Stomach smooth muscle (tissue), 2 donors: ENCODE results near the gene ZFAND5.

Experiments used
- H3K27ac ChIP-seq: one replicate; pipeline ENCODE4 v1.7.0; 2013; ENCODE audit warnings: mild to moderate bottlenecking, low read length, inconsistent platforms
- H3K27me3 ChIP-seq, 2 donors: one replicate each; pipeline ENCODE4 v1.7.0; 2013; ENCODE audit warnings: low read length in 2 of 2; ENCODE audit not compliant: insufficient read depth in 2 of 2, control insufficient read depth in 1 of 2
- H3K36me3 ChIP-seq, 2 donors: one replicate each; pipeline ENCODE4 v1.7.0; 2013; ENCODE audit warnings: low read length in 2 of 2; ENCODE audit not compliant: control insufficient read depth in 2 of 2, insufficient read depth in 2 of 2
- H3K4me1 ChIP-seq: one replicate; pipeline ENCODE4 v1.7.0; 2013; ENCODE audit warnings: low read length; ENCODE audit not compliant: control insufficient read depth, insufficient read depth
- H3K4me3 ChIP-seq, 2 donors: one replicate each; pipeline ENCODE4 v1.7.0; 2013; ENCODE audit warnings: low read length in 2 of 2
- H3K9ac ChIP-seq, 2 donors: one replicate each; pipeline ENCODE4 v1.7.0; 2013; ENCODE audit warnings: low read length in 2 of 2, mild to moderate bottlenecking in 1 of 2
- H3K9me3 ChIP-seq, 2 donors: one replicate each; pipeline ENCODE4 v1.7.0; 2013; ENCODE audit warnings: low read length in 2 of 2; ENCODE audit not compliant: control insufficient read depth in 2 of 2
- donor health status: healthy.
- donor health status: Pancreatic carcinoma.

The ZFAND5 gene

GRCh38 chr9:72349911-72350310 is 15.1 kb downstream of the ZFAND5 start:
- Histone ChIP-seq H3K4me1 (no peaks in the 10 kb centered on the region), H3K9ac (no peak overlapping the region), H3K9me3 (no peaks in the 10 kb centered on the region), H3K27ac (no peak overlapping the region), H3K27me3 (no peaks in the 10 kb centered on the region), H3K36me3 (peaks cover 2 to 9% of the 10 kb centered on the region in 2 donors), H3K4me3 (no peak overlapping the region)

- Histone ChIP-seq H3K4me3 (no peak overlapping the region), H3K9ac (no peak overlapping the region), H3K27ac (no peak overlapping the region), H3K9me3 (no peaks in the 10 kb centered on the region), H3K36me3 (peaks cover under 1 to 6% of the 10 kb centered on the region in 2 donors), H3K4me1 (no peaks in the 10 kb centered on the region), H3K27me3 (no peaks in the 10 kb centered on the region)
Observed at GRCh38 chr9:72349240-72349639, 15.8 kb downstream of the ZFAND5 start.

- Histone ChIP-seq H3K4me1 (no peaks in the 10 kb centered on the region), H3K4me3 (no peak overlapping the region), H3K27me3 (no peaks in the 10 kb centered on the region), H3K9me3 (no peaks in the 10 kb centered on the region), H3K27ac (no peak overlapping the region), H3K36me3 (no peaks in the 10 kb centered on the region), H3K9ac (no peak overlapping the region)
Observed at GRCh38 chr9:72346333-72346732, 18.7 kb downstream of the ZFAND5 start.

GRCh38 chr9:72338631-72339030 is 26.4 kb downstream of the ZFAND5 start:
- no peaks in the 10 kb centered on the region for H3K36me3 ChIP-seq
- no peak overlapping the region for H3K9ac ChIP-seq
- H3K4me1 ChIP-seq = no peaks in the 10 kb centered on the region
- H3K27me3 ChIP-seq = no peaks in the 10 kb centered on the region
- H3K9me3 ChIP-seq = no peaks in the 10 kb centered on the region
- no peak overlapping the region for H3K4me3 ChIP-seq
- no peak overlapping the region for H3K27ac ChIP-seq

- Histone ChIP-seq H3K27ac (no peak overlapping the region), H3K36me3 (no peaks in the 10 kb centered on the region), H3K27me3 (no peaks in the 10 kb centered on the region), H3K9ac (no peak overlapping the region), H3K4me3 (no peak overlapping the region), H3K4me1 (no peaks in the 10 kb centered on the region), H3K9me3 (no peaks in the 10 kb centered on the region)
Observed at GRCh38 chr9:72337286-72337685, 27.7 kb downstream of the ZFAND5 start.

- no peak overlapping the region for H3K4me3 ChIP-seq
- no peak overlapping the region for H3K9ac ChIP-seq
- H3K9me3 ChIP-seq = no peaks in the 10 kb centered on the region
- no peaks in the 10 kb centered on the region for H3K27me3 ChIP-seq
- H3K36me3 ChIP-seq = no peaks in the 10 kb centered on the region
- no peaks in the 10 kb centered on the region for H3K4me1 ChIP-seq
- no peak overlapping the region for H3K27ac ChIP-seq
Observed at GRCh38 chr9:72334658-72335337, 30.2 kb downstream of the ZFAND5 start.

- Histone ChIP-seq H3K9me3 (no peaks in the 10 kb centered on the region), H3K27ac (no peak overlapping the region), H3K9ac (no peak overlapping the region), H3K4me1 (no peaks in the 10 kb centered on the region), H3K27me3 (no peaks in the 10 kb centered on the region), H3K4me3 (no peak overlapping the region), H3K36me3 (no peaks in the 10 kb centered on the region)
Observed at GRCh38 chr9:72333709-72334108, 31.3 kb downstream of the ZFAND5 start.

GRCh38 chr9:72333197-72333596 is 31.8 kb downstream of the ZFAND5 start:
- Histone ChIP-seq H3K36me3 (no peaks in the 10 kb centered on the region), H3K4me3 (no peak overlapping the region), H3K27ac (no peak overlapping the region), H3K9me3 (no peaks in the 10 kb centered on the region), H3K9ac (no peak overlapping the region), H3K4me1 (no peaks in the 10 kb centered on the region), H3K27me3 (no peaks in the 10 kb centered on the region)

- Histone ChIP-seq H3K27ac (no peak overlapping the region), H3K27me3 (no peaks in the 10 kb centered on the region), H3K4me3 (no peak overlapping the region), H3K9ac (no peak overlapping the region), H3K36me3 (no peaks in the 10 kb centered on the region), H3K4me1 (no peaks in the 10 kb centered on the region), H3K9me3 (no peaks in the 10 kb centered on the region)
Observed at GRCh38 chr9:72332351-72332750, 32.7 kb downstream of the ZFAND5 start.

GRCh38 chr9:72327631-72328030 is 37.4 kb downstream of the ZFAND5 start:
- no peaks in the 10 kb centered on the region for H3K27me3 ChIP-seq
- H3K36me3 ChIP-seq = no peaks in the 10 kb centered on the region
- H3K9me3 ChIP-seq = no peaks in the 10 kb centered on the region
- no peaks in the 10 kb centered on the region for H3K4me1 ChIP-seq
- no peak overlapping the region for H3K9ac ChIP-seq
- H3K27ac ChIP-seq = no peak overlapping the region
- H3K4me3 ChIP-seq = no peak overlapping the region

GRCh38 chr9:72326641-72327040 is 38.4 kb downstream of the ZFAND5 start:
- Histone ChIP-seq H3K27me3 (no peaks in the 10 kb centered on the region), H3K9me3 (no peaks in the 10 kb centered on the region), H3K4me3 (no peak overlapping the region), H3K27ac (no peak overlapping the region), H3K9ac (no peak overlapping the region), H3K36me3 (no peaks in the 10 kb centered on the region), H3K4me1 (no peaks in the 10 kb centered on the region)
